HEK293 (cell line): ENCODE data around the gene SCFD2.
"Not testable (repeated sequence)": the region's sequence is repeated elsewhere in the genome, so short reads cannot be mapped to it uniquely, and the experiment has no call there.

Experiments
- CTCF ChIA-PET: fragments of 350-600 bp; formaldehyde crosslinking; extraction: SDS; loops from one replicate; lab custom pipeline; 2021; ENCODE audit warnings: antibody characterized with exemption; lab: Yijun Ruan, JAX
- POLR2A ChIA-PET: fragments of 300-600 bp; formaldehyde crosslinking; extraction: SDS; loops from one replicate; lab custom pipeline; 2020; ENCODE audit warnings: antibody characterized with exemption, inconsistent platforms; lab: Yijun Ruan, JAX
- H3K27ac ChIP-seq: fragments of 200-500 bp; sonication (Bioruptor generic); 2 replicates; pipeline ENCODE4 v1.5.1; 2014; ENCODE audit warnings: low read depth, low read length, control low read depth, inconsistent platforms; ENCODE audit errors: extremely low read depth
- H3K36me3 ChIP-seq, 2 experiments: fragments of 200-500 bp in 1 of 2; sonication (Bioruptor generic) in 1 of 2; 1 replicate in 1 of 2; 2 replicates in 1 of 2; pipeline ENCODE4 v1.5.1; 2014 to 2017; ENCODE audit warnings: inconsistent platforms in 2 of 2, low read length in 2 of 2; ENCODE audit not compliant: control insufficient read depth in 2 of 2, insufficient read depth in 1 of 2
- H3K4me1 ChIP-seq: fragments of 200-500 bp; sonication (Bioruptor generic); 2 replicates; pipeline ENCODE4 v1.5.1; 2014; ENCODE audit warnings: mild to moderate bottlenecking, low read length, inconsistent platforms; ENCODE audit not compliant: control insufficient read depth, insufficient read depth
- H3K4me3 ChIP-seq: 2 replicates; pipeline ENCODE4 v1.5.1; 2011; ENCODE audit warnings: low read depth, mild to moderate bottlenecking, control low read depth, low read length, moderate library complexity
- H3K9me3 ChIP-seq: fragments of 200-500 bp; sonication (Bioruptor generic); 2 replicates; pipeline ENCODE4 v1.5.1; 2014; ENCODE audit warnings: low read depth, low read length, inconsistent platforms; ENCODE audit not compliant: control insufficient read depth, insufficient read depth
- GLIS1 ChIP-seq: fragments of 450-650 bp; formaldehyde crosslinking; IDR thresholded peaks from 2 replicates; pipeline ENCODE4 v1.5.1; 2016; ENCODE audit warnings: missing biosample characterization, missing genetic modification characterization
- KLF7 ChIP-seq: fragments of 450-650 bp; formaldehyde crosslinking; IDR thresholded peaks from 2 replicates; pipeline ENCODE4 v1.5.1; 2016; ENCODE audit warnings: missing biosample characterization, missing genetic modification characterization, borderline replicate concordance
- RBAK ChIP-seq: fragments of 450-650 bp; formaldehyde crosslinking; IDR thresholded peaks from 2 replicates; pipeline ENCODE4 v1.5.1; 2016; ENCODE audit warnings: missing biosample characterization, missing genetic modification characterization
- SALL2 ChIP-seq: fragments of 450-650 bp; formaldehyde crosslinking; IDR thresholded peaks from 2 replicates; pipeline ENCODE4 v1.5.0; 2017; ENCODE audit warnings: missing biosample characterization, mild to moderate bottlenecking, missing genetic modification characterization, borderline replicate concordance
- TCF7L2 ChIP-seq: IDR thresholded peaks from 2 replicates; pipeline ENCODE4 v1.6.1; 2011; ENCODE audit warnings: low read depth, mild to moderate bottlenecking, inconsistent platforms, low read length, moderate library complexity, borderline replicate concordance
- TRIM28 ChIP-seq: IDR thresholded peaks from 2 replicates; pipeline ENCODE4 v1.6.1; 2011; ENCODE audit warnings: low read length, control low read depth, borderline replicate concordance
- WT1 ChIP-seq: fragments of 450-650 bp; formaldehyde crosslinking; IDR thresholded peaks from 2 replicates; pipeline ENCODE4 v1.5.1; 2016; ENCODE audit warnings: missing biosample characterization, missing genetic modification characterization
- YY1 ChIP-seq: fragments of 450-650 bp; formaldehyde crosslinking; IDR thresholded peaks from 2 replicates; pipeline ENCODE4 v1.5.1; 2018; ENCODE audit warnings: missing biosample characterization, missing genetic modification characterization
- ZBTB20 ChIP-seq: fragments of 450-650 bp; formaldehyde crosslinking; IDR thresholded peaks from 2 replicates; pipeline ENCODE4 v1.5.1; 2016; ENCODE audit warnings: missing biosample characterization, missing genetic modification characterization
- ZBTB21 ChIP-seq: fragments of 450-650 bp; formaldehyde crosslinking; IDR thresholded peaks from 2 replicates; pipeline ENCODE4 v1.5.1; 2017; ENCODE audit warnings: missing biosample characterization, missing genetic modification characterization
- ZBTB49 ChIP-seq: fragments of 450-650 bp; formaldehyde crosslinking; IDR thresholded peaks from 2 replicates; pipeline ENCODE4 v1.5.1; 2016; ENCODE audit warnings: missing biosample characterization, missing genetic modification characterization, low read depth
- ZFHX2 ChIP-seq: fragments of 450-650 bp; formaldehyde crosslinking; conservative IDR thresholded peaks from 2 replicates; pipeline ENCODE4 v1.5.1; 2016; ENCODE audit warnings: missing biosample characterization, missing genetic modification characterization
- ZFP3 ChIP-seq: fragments of 450-650 bp; formaldehyde crosslinking; IDR thresholded peaks from 2 replicates; pipeline ENCODE4 v1.5.1; 2016; ENCODE audit warnings: low read depth, missing biosample characterization, missing genetic modification characterization
- ZNF114 ChIP-seq: fragments of 450-650 bp; formaldehyde crosslinking; IDR thresholded peaks from 2 replicates; pipeline ENCODE4 v1.5.0; 2017; ENCODE audit warnings: missing biosample characterization, missing genetic modification characterization
- ZNF280C ChIP-seq: fragments of 450-650 bp; formaldehyde crosslinking; IDR thresholded peaks from 2 replicates; pipeline ENCODE4 v1.5.1; 2016; ENCODE audit warnings: missing biosample characterization, missing genetic modification characterization
- ZNF391 ChIP-seq: fragments of 450-650 bp; formaldehyde crosslinking; IDR thresholded peaks from 2 replicates; pipeline ENCODE4 v1.5.1; 2016; ENCODE audit warnings: low read depth, missing biosample characterization, missing genetic modification characterization, borderline replicate concordance
- ZNF510 ChIP-seq: fragments of 450-650 bp; formaldehyde crosslinking; IDR thresholded peaks from 2 replicates; pipeline ENCODE4 v1.5.1; 2018; ENCODE audit warnings: mild to moderate bottlenecking, missing genetic modification characterization, missing biosample characterization; ENCODE audit not compliant: insufficient replicate concordance
- ZNF530 ChIP-seq: fragments of 450-650 bp; formaldehyde crosslinking; IDR thresholded peaks from 2 replicates; pipeline ENCODE4 v1.5.1; 2016; ENCODE audit warnings: low read depth, missing biosample characterization, missing genetic modification characterization
- ZNF558 ChIP-seq: fragments of 450-650 bp; formaldehyde crosslinking; IDR thresholded peaks from 2 replicates; pipeline ENCODE4 v1.5.1; 2016; ENCODE audit warnings: missing biosample characterization, missing genetic modification characterization
- ZNF571 ChIP-seq: fragments of 450-650 bp; formaldehyde crosslinking; IDR thresholded peaks from 2 replicates; pipeline ENCODE4 v1.5.0; 2017; ENCODE audit warnings: missing biosample characterization, missing genetic modification characterization
- ZNF585B ChIP-seq: fragments of 450-650 bp; formaldehyde crosslinking; IDR thresholded peaks from 2 replicates; pipeline ENCODE4 v1.5.1; 2016; ENCODE audit warnings: missing biosample characterization, missing genetic modification characterization
- ZNF658 ChIP-seq: fragments of 450-650 bp; formaldehyde crosslinking; IDR thresholded peaks from 2 replicates; pipeline ENCODE4; 2016; ENCODE audit warnings: missing biosample characterization, missing genetic modification characterization
- ZNF660 ChIP-seq: fragments of 450-650 bp; IDR thresholded peaks from 2 replicates; pipeline ENCODE4 v1.5.1; 2018; ENCODE audit warnings: missing biosample characterization, mild to moderate bottlenecking, missing genetic modification characterization
- ZNF777 ChIP-seq: fragments of 450-650 bp; formaldehyde crosslinking; IDR thresholded peaks from 2 replicates; pipeline ENCODE4 v1.5.1; 2017; ENCODE audit warnings: missing biosample characterization, missing genetic modification characterization, borderline replicate concordance
- ZNF785 ChIP-seq: fragments of 450-650 bp; formaldehyde crosslinking; IDR thresholded peaks from 2 replicates; pipeline ENCODE4 v1.5.1; 2016; ENCODE audit warnings: missing biosample characterization, missing genetic modification characterization
- ZXDB ChIP-seq: fragments of 450-650 bp; formaldehyde crosslinking; IDR thresholded peaks from 2 replicates; pipeline ENCODE4 v1.5.1; 2016; ENCODE audit warnings: missing biosample characterization, missing genetic modification characterization

Gene SCFD2

DNA sequence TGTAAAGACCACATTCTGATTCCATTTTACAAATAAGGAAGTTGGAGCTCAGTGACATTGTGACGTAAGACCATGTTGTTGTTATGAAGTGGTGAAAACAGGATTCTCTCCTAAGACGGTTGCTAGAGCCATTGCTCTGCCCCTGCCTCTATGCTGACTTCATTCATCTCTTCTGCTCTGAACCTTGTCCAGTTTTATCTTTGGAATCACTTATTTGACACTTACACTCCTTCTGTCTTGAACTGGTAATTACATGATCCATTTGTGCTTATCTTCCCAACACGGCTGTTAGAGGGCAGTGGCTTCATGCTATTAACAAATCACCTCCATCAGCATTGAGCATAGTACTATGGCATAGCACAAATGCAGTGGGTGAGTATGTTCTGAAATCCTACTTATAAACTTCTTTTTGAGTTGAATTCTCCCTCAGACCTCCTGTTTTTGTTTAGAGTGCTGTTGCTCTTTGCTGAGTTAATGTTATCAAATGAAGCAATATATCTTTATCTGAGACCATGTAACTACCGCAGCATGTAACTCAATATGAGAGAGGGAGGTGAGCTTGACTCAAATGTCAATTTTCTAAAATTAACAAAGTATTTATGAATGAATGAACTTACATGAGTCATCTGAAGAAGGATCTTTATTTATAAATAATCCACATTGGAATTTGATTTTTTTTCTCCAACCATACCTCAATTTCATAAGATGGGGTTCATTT lies 326.0 kb downstream of the SCFD2 start:
- TF ChIP-seq TRIM28 (0 out of 2 replicates have a peak, but pooled peaks have one; percentile 5), SALL2 (tag by site-specific recombination) (no peak)
- TF ChIP-seq, all 188 proteins: peak for 1
- no peaks in the 10 kb centered on the region for H3K36me3 ChIP-seq
- CTCF ChIA-PET, result interaction anchor here (1.3 to 1.5 kb wide), 2 partner anchors 24 to 1194 kb away, joined by 4 read pairs; no protein-coding TSS in a partner anchor
- H3K4me1 ChIP-seq, result no peaks in the 10 kb centered on the region
- H3K9me3 ChIP-seq, result no peaks in the 10 kb centered on the region
- no peak overlapping the region for H3K27ac ChIP-seq
- POLR2A ChIA-PET, result no interaction called here
- H3K4me3 ChIP-seq, result no peak overlapping the region

GRCh38 chr4:53037892-53038291 lies 328.0 kb downstream of the SCFD2 start:
- TF ChIP-seq KLF7 (tag by site-specific recombination) (no peak), ZNF530 (no peak), ZNF114 (tag by site-specific recombination) (no peak), ZNF777 (tag by site-specific recombination) (no peak), RBAK (tag by site-specific recombination) (no peak), ZNF585B (tag by site-specific recombination) (no peak), YY1 (no peak), ZNF571 (tag by site-specific recombination) (no peak), ZNF280C (no peak)
- no peaks in the 10 kb centered on the region for H3K9me3 ChIP-seq
- H3K36me3 ChIP-seq, result no peaks in the 10 kb centered on the region
- no peaks in the 10 kb centered on the region for H3K4me1 ChIP-seq
- no peak overlapping the region for H3K27ac ChIP-seq
- CTCF ChIA-PET, result interaction anchor here (0.6 kb wide), 1 partner anchor 1563 kb away, joined by 3 read pairs; no protein-coding TSS in a partner anchor
- H3K4me3 ChIP-seq, result no peak overlapping the region
- POLR2A ChIA-PET, result no interaction called here

DNA sequence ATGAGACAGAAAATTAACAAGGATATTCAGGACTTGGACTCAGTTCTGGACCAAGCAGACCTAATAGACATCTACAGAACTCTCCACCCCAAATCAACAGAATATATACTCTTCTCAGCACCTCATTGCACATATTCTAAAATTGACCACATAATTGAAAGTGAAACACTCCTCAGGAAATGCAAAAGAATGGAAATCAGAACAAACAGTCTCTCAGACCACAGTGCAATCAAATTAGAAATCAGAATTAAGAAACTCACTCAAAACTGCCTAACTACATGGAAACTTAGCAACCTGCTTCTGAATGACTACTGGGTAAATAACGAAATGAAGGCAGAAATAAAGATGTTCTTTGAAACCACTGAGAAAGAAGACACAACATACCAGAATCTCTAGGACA lies 333.0 kb downstream of the SCFD2 start:
- H3K4me1 ChIP-seq, H3K27ac ChIP-seq, H3K36me3 ChIP-seq, H3K9me3 ChIP-seq, POLR2A ChIA-PET, H3K4me3 ChIP-seq, CTCF ChIA-PET: not testable (repeated sequence)

GRCh38 chr4:53026233-53026632 lies 339.6 kb downstream of the SCFD2 start:
- no peak overlapping the region for H3K27ac ChIP-seq
- CTCF ChIA-PET, result interaction anchor here (1.2 kb wide), 1 partner anchor 10 kb away, joined by 3 read pairs; no protein-coding TSS in a partner anchor
- no peaks in the 10 kb centered on the region for H3K4me1 ChIP-seq
- H3K4me3 ChIP-seq, result no peak overlapping the region
- no peaks in the 10 kb centered on the region for H3K36me3 ChIP-seq
- H3K9me3 ChIP-seq, result no peaks in the 10 kb centered on the region
- POLR2A ChIA-PET, result no interaction called here
- TF ChIP-seq KLF7 (tag by site-specific recombination) (no peak), ZXDB (tag by site-specific recombination) (no peak), ZBTB20 (no peak), ZBTB21 (tag by site-specific recombination) (no peak), TCF7L2 (no peak), ZNF510 (tag by site-specific recombination) (no peak), ZFP3 (tag by site-specific recombination) (no peak), ZFHX2 (tag by site-specific recombination) (no peak), ZNF558 (no peak), GLIS1 (tag by site-specific recombination) (no peak), WT1 (tag by site-specific recombination) (no peak), ZNF391 (tag by site-specific recombination) (no peak), ZNF658 (tag by site-specific recombination) (no peak), ZNF660 (no peak), ZBTB49 (tag by site-specific recombination) (no peak), ZNF785 (tag by site-specific recombination) (no peak)
